Activated naive CD8-positive, alpha-beta T cell (primary cell): ENCODE results near the gene TICAM2.
A peak's percentile ranks its signal among the peaks of the same experiment; 100 is the strongest.

Experiments
- H3K27ac Mint-ChIP-seq: one replicate; pipeline ENCODE4 v1.8.0; 2021; ENCODE audit warnings: mixed read lengths
- H3K27me3 Mint-ChIP-seq: one replicate; pipeline ENCODE4 v1.8.0; 2021; ENCODE audit warnings: mixed read lengths
- H3K36me3 Mint-ChIP-seq: one replicate; pipeline ENCODE4 v1.8.0; 2021; ENCODE audit warnings: mixed read lengths
- H3K4me1 Mint-ChIP-seq: one replicate; pipeline ENCODE4 v1.8.0; 2021; ENCODE audit warnings: low read depth, mixed read lengths
- H3K4me3 Mint-ChIP-seq: one replicate; pipeline ENCODE4 v1.8.0; 2021; ENCODE audit warnings: mild to moderate bottlenecking, mixed read lengths
- H3K9me3 Mint-ChIP-seq: one replicate; pipeline ENCODE4 v1.8.0; 2021; ENCODE audit warnings: low read depth, mixed read lengths

TICAM2 gene

DNA sequence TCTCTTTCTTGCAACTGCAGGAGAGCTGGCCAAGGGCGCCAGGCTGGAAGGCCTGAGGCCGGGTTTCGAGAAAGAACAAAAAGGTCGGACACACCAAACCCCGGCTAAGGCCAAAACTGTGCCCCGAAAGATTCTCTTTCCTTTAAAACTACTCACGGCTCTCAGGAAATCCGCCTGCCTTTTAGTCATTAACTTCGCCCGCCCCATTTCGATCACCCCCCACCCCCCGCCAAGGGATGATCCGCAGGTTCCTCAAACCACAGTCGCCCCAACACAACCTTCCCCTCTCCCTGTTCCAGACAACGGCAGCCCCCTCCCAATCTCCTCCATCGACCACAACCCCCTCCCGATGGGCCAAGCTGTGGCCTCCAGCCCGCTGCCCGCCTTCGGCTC is 58.2 kb downstream of the TICAM2 start:
- peaks cover 53% of the 10 kb centered on the region for H3K4me1 Mint-ChIP-seq
- H3K27ac Mint-ChIP-seq: peak overlapping the region; percentile 95
- no peaks in the 10 kb centered on the region for H3K27me3 Mint-ChIP-seq
- H3K4me3 Mint-ChIP-seq: peak overlapping the region; percentile 97
- no peaks in the 10 kb centered on the region for H3K9me3 Mint-ChIP-seq
- peaks cover 17% of the 10 kb centered on the region for H3K36me3 Mint-ChIP-seq

DNA sequence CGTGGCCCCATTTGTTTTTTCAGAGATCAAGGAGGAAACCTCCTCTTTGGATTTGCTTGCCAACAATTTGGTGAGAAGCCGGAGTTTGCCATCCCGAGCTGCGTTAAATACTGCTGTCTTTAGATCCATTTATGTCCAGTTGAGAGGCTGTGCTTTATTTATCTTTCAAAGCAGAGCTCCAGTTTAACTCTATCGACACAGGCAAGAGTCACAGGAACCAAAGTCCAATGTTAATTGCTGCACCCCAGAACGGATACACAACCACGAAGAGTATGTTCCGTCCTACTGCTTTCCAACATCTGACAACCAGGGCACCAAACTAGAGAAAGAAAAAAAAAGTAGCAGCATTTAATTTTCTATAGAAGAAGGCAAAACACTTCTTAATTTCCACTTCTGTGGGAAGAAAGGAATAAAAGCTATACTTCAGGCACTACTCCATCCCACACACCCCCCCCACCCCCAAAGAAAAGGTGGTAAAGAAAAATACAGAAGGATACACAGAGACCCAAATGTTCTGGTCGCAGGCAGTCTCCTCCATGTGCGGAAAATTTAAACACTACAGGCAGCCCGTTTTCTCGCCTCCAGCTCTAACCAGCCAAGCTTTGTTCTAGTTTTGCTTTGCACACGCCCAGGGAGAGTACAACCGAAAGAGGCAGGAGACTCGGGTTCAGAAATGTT is 58.8 kb downstream of the TICAM2 start:
- Mint-ChIP-seq H3K27ac (peak overlapping the region; percentile 95), H3K4me1 (peaks cover 58% of the 10 kb centered on the region), H3K27me3 (no peaks in the 10 kb centered on the region), H3K9me3 (no peaks in the 10 kb centered on the region), H3K4me3 (peak overlapping the region; percentile 97), H3K36me3 (peaks cover 22% of the 10 kb centered on the region)

DNA sequence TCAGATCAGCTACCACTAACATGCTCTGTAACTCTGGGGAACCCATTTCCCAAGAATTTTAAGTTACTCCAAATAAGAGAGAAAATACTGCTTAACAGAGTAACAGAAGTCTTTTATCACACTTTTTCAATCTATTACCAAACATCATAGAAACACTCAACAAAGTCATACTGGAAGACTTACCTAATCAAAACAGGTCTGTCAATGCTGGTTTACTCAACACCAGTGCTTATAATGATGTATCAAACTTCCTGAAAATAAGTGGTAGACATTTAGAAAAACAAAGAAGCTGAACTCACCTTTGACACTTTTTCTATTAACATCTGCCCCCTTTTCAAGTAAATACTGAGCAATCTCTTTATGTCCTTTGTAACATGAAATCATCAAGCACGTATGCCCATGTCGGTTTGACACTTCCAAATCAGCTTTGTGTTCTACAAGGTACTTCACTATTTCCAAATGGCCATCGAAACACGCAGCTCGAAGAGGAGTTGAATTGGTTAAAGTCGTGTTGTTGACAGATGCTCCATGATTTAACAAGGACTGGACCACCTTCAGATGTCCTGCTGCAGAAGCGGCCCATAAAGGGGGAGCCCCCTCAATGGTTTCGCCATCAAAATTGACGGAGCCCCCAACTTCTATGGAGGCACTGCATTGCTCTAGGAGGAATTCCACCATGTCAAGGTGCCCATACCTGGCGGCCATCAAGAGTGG is 59.5 kb downstream of the TICAM2 start:
- Mint-ChIP-seq H3K27me3 (no peaks in the 10 kb centered on the region), H3K4me1 (peaks cover 65% of the 10 kb centered on the region), H3K36me3 (peaks cover 25% of the 10 kb centered on the region), H3K9me3 (no peaks in the 10 kb centered on the region), H3K27ac (peak overlapping the region; percentile 95), H3K4me3 (peak overlapping the region; percentile 97)

DNA sequence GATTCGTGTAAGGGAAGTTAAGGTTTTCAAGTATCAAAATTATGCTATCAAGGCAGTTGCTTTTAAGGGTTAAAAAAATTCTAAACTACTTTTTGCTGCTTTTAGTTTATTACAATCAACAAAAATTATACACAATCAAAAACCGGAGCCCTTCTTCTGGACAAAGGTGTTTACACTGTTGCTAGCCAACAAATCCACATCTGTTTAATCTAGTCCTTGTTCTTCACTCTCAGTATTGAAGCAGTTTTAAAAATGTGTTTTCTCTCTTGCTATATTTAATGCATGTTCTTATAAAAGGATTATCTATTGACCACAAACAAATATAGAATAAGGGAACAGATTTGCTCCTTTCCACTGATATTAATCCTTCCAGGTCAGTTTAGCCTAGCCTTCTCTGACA is 60.2 kb downstream of the TICAM2 start:
- Mint-ChIP-seq H3K36me3 (peaks cover 28% of the 10 kb centered on the region), H3K4me1 (peaks cover 71% of the 10 kb centered on the region), H3K4me3 (peak overlapping the region; percentile 97), H3K27ac (no peak overlapping the region), H3K9me3 (no peaks in the 10 kb centered on the region), H3K27me3 (no peaks in the 10 kb centered on the region)

DNA sequence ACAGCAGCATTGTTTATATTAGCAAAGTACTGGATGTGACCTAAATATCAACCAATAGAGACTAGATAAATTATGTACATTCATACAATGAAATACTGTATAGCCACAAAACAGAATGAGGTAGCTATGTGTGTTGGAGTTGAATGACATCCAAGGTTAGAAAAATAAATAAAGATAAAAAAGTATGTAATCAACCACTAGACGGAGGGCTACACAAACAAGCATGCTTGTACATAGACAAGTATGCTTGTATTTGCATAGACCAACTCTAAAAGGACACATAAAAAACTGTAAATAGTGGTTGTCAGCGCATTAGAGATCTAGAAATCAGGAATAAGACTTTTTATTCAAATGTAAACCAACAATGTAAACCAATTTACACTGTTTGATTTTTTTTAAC is 60.7 kb downstream of the TICAM2 start:
- H3K4me1 Mint-ChIP-seq: peaks cover 75% of the 10 kb centered on the region
- peaks cover 32% of the 10 kb centered on the region for H3K36me3 Mint-ChIP-seq
- H3K27me3 Mint-ChIP-seq: no peaks in the 10 kb centered on the region
- no peak overlapping the region for H3K27ac Mint-ChIP-seq
- H3K9me3 Mint-ChIP-seq: no peaks in the 10 kb centered on the region
- peak overlapping the region; percentile 97 for H3K4me3 Mint-ChIP-seq

DNA sequence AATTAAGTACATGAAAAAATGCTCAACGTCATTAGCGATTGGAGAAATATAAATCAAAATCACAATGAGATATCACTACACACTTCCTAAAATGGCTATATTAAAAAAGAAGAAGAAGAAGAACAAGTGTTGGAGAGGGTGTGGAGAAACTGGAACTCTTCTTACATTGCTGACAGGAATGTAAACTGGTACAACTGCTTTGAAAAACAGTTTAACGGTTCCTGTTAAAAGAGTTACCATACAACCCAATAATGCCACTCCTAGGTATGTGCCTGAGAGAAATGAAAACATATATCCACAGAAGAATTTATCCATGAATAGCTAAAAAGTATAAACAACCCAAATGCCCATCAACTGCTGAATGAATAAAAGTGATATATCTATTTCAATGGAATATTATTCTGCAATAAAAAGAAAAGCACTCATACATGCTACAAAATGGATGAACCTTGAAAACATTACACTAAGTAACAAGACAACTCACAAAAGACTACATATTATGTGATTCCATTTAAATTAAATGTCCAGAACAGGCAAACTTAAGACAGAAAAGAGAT is 66.7 kb downstream of the TICAM2 start:
- Mint-ChIP-seq H3K27ac (no peak overlapping the region), H3K4me1 (peaks cover 87% of the 10 kb centered on the region), H3K4me3 (peak overlapping the region; percentile 53), H3K27me3 (no peaks in the 10 kb centered on the region), H3K36me3 (peaks cover 33% of the 10 kb centered on the region), H3K9me3 (no peaks in the 10 kb centered on the region)

DNA sequence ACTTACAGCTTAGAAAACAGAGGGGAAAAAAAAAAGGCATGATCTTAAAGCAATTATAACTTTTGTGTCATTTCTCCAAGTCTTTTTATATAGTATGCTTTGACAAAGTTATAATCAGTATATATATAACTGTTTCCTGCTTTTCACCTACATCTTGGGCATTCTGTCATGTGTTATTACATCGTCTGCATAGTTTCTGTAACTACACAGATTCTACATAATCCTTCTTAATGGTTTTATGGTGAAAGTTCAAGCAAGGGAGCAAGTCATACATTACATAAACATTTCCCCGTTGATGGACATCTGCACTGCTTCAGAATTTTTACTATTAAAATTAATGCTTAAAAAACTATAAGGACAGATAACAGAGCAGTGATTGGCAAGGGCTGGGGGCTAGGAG is 69.8 kb downstream of the TICAM2 start:
- Mint-ChIP-seq H3K27ac (no peak overlapping the region), H3K4me1 (peaks cover 82% of the 10 kb centered on the region), H3K36me3 (peaks cover 24% of the 10 kb centered on the region), H3K9me3 (no peaks in the 10 kb centered on the region), H3K4me3 (no peak overlapping the region), H3K27me3 (no peaks in the 10 kb centered on the region)

DNA sequence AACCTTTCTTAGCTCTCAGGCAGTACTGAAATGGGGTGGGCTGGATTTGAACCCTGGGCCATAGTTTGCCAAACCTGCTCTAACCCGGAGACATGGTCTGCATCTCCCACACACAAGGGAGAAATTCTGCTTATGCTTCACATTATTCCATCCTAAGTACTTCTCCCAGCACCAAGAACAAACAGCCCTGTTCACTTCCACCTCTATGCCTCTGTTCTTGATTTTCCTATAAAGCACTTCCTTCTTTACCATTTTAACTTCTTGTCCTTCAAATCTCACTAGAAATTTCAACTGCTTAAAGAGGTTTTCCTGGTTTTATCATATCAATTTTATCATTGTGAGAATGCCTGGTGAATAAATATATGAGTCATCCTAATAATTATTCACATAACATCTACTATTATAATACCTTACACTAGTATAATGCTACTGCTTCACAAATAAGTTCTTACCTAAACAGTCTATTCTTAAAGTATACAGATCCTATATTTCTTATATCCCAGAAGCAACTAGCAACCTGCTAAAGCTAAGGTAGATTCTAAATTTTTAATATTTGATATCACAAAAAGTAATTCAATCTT is 70.4 kb downstream of the TICAM2 start:
- Mint-ChIP-seq H3K4me1 (peaks cover 81% of the 10 kb centered on the region), H3K27ac (peak overlapping the region; percentile 22)

DNA sequence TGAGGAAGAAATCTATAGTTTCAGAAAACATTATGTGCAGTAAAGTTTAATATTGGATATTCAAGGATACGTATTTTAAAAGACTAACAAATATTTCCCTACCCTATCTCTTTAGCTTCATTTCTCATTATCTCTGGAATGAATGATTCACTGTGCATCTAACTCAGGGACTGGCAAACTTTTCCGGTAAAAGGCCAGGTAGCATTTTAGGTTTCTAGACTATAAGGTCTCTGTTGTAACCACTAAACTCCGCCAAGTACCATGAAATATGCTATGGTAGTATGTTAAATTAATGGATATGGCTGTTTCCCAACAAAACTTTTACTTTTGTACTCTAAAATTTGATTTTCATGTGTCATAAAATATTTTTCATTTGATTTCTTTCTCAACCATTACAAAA is 70.9 kb downstream of the TICAM2 start:
- peaks cover 81% of the 10 kb centered on the region for H3K4me1 Mint-ChIP-seq
- H3K9me3 Mint-ChIP-seq: no peaks in the 10 kb centered on the region
- H3K4me3 Mint-ChIP-seq: no peak overlapping the region
- no peaks in the 10 kb centered on the region for H3K27me3 Mint-ChIP-seq
- peaks cover 14% of the 10 kb centered on the region for H3K36me3 Mint-ChIP-seq
- H3K27ac Mint-ChIP-seq: no peak overlapping the region

More for the DNA sequence above, 70.4 kb downstream of the TICAM2 start:
- Mint-ChIP-seq H3K36me3 (peaks cover 19% of the 10 kb centered on the region), H3K27me3 (no peaks in the 10 kb centered on the region), H3K4me3 (peak overlapping the region; percentile 46), H3K9me3 (no peaks in the 10 kb centered on the region)

DNA sequence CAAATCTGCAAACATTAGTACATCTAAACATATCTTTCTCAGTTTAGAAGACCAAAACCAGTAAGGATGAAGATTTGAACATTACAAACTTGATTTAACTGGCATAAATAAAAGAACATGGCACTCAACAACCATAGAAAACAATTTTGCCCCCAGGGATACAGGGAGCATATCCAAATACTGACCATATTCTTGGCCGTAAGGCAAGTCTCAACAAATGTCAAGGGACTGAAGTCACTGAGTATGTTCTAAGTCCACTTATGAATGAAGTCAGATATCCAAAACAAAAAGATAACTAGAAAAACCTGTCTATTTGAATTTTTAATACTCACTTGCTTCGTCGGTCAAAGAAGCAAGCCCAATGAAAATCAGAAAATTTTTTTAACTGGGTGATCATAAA is 71.9 kb downstream of the TICAM2 start:
- Mint-ChIP-seq H3K9me3 (no peaks in the 10 kb centered on the region), H3K27ac (no peak overlapping the region), H3K36me3 (peaks cover 9% of the 10 kb centered on the region), H3K4me3 (peak overlapping the region; percentile 17), H3K27me3 (no peaks in the 10 kb centered on the region), H3K4me1 (peaks cover 75% of the 10 kb centered on the region)
